Liver (tissue), 3 donors: Measurements from ENCODE around the gene TNS1.

ENCODE experiments used
- FOXA1 ChIP-seq: IDR thresholded peaks from 2 replicates; pipeline ENCODE4 v1.6.1; 2016; ENCODE audit warnings: antibody characterized with exemption
- GABPA ChIP-seq, 2 donors: IDR thresholded peaks in 1 of 2; conservative IDR thresholded peaks in 1 of 2; 2 replicates each; pipeline ENCODE4 v1.6.1; 2016; ENCODE audit warnings: antibody characterized with exemption in 2 of 2, mild to moderate bottlenecking in 1 of 2, moderate library complexity in 1 of 2
- JUND ChIP-seq, 2 donors: IDR thresholded peaks; 2 replicates each; pipeline ENCODE4 v1.6.1; 2016; ENCODE audit warnings: antibody characterized with exemption in 2 of 2
- YY1 ChIP-seq: IDR thresholded peaks from 2 replicates; pipeline ENCODE4 v1.6.1; 2016; ENCODE audit warnings: antibody characterized with exemption, mild to moderate bottlenecking
- TF ChIP-seq, protein P1 (sequence below): IDR thresholded peaks from 2 replicates; pipeline ENCODE4 v1.6.1; 2016; ENCODE audit warnings: antibody characterized with exemption
- TF ChIP-seq, protein P2 (sequence below): fragments of 150-350 bp; IDR thresholded peaks from 2 replicates; pipeline ENCODE4 v1.5.1; 2017; ENCODE audit warnings: improper control_type of control experiment, low read depth, low read length; ENCODE audit not compliant: missing input control
- TF ChIP-seq, protein P3 (sequence below): IDR thresholded peaks from 2 replicates; pipeline ENCODE4 v1.6.1; 2016; ENCODE audit warnings: antibody characterized with exemption, mild to moderate bottlenecking
- donor health status: healthy.
- donor health status: healthy.

DNA sequence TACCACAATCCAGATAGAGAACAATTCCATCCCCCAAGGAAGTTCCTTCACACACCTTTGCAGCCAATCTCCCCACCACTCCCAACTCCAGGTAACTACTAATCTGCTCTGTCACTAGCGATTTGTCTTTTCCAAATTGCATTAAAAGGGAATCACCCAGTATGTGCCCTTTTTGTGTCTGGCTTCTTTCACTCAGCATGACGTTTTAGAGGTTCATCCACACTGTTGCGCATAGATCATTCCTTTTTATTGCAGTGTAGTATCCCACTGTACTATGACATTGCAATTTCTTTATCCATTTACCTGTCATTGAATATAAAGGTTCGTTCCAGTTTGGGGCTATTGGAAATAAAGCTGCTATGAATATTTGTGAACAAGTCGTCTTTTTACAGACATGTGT, 31.6 kb downstream of the TNS1 start:
- TF ChIP-seq, protein P1, sequence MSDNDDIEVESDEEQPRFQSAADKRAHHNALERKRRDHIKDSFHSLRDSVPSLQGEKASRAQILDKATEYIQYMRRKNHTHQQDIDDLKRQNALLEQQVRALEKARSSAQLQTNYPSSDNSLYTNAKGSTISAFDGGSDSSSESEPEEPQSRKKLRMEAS = no peak
- TF ChIP-seq, protein P2, sequence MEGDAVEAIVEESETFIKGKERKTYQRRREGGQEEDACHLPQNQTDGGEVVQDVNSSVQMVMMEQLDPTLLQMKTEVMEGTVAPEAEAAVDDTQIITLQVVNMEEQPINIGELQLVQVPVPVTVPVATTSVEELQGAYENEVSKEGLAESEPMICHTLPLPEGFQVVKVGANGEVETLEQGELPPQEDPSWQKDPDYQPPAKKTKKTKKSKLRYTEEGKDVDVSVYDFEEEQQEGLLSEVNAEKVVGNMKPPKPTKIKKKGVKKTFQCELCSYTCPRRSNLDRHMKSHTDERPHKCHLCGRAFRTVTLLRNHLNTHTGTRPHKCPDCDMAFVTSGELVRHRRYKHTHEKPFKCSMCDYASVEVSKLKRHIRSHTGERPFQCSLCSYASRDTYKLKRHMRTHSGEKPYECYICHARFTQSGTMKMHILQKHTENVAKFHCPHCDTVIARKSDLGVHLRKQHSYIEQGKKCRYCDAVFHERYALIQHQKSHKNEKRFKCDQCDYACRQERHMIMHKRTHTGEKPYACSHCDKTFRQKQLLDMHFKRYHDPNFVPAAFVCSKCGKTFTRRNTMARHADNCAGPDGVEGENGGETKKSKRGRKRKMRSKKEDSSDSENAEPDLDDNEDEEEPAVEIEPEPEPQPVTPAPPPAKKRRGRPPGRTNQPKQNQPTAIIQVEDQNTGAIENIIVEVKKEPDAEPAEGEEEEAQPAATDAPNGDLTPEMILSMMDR = no peak
- no peak for TF ChIP-seq YY1
- no peak for TF ChIP-seq JUND (IDR thresholded peaks at IDR 0.05)
- no peak for TF ChIP-seq GABPA (IDR thresholded peaks at IDR 0.05 in 1 of 2, conservative IDR thresholded peaks at IDR 0.05 in 1 of 2)
- TF ChIP-seq, protein P3, sequence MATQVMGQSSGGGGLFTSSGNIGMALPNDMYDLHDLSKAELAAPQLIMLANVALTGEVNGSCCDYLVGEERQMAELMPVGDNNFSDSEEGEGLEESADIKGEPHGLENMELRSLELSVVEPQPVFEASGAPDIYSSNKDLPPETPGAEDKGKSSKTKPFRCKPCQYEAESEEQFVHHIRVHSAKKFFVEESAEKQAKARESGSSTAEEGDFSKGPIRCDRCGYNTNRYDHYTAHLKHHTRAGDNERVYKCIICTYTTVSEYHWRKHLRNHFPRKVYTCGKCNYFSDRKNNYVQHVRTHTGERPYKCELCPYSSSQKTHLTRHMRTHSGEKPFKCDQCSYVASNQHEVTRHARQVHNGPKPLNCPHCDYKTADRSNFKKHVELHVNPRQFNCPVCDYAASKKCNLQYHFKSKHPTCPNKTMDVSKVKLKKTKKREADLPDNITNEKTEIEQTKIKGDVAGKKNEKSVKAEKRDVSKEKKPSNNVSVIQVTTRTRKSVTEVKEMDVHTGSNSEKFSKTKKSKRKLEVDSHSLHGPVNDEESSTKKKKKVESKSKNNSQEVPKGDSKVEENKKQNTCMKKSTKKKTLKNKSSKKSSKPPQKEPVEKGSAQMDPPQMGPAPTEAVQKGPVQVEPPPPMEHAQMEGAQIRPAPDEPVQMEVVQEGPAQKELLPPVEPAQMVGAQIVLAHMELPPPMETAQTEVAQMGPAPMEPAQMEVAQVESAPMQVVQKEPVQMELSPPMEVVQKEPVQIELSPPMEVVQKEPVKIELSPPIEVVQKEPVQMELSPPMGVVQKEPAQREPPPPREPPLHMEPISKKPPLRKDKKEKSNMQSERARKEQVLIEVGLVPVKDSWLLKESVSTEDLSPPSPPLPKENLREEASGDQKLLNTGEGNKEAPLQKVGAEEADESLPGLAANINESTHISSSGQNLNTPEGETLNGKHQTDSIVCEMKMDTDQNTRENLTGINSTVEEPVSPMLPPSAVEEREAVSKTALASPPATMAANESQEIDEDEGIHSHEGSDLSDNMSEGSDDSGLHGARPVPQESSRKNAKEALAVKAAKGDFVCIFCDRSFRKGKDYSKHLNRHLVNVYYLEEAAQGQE = no peak
- TF ChIP-seq FOXA1 = no peak
